Activated T-cell treated with anti-CD3 and anti-CD28 coated beads, Interleukin-2, amount 50 U/mL, for 4 hours (primary cell): Measurements from ENCODE around the gene NUP214. TPM values are rescaled to one million over a fixed set of nuclear protein-coding genes. Genes with fewer than 3 reads are reported as not detected.
A peak's percentile ranks its signal among the peaks of the same experiment; 100 is the strongest.
"Not testable (repeated sequence)": the region's sequence is repeated elsewhere in the genome, so short reads cannot be mapped to it uniquely, and the experiment has no call there.

Experiments
- ATAC-seq, 2 donors: fragments of 200-7000 bp; cut with Tn5 transposase; one replicate each; pipeline ENCODE4 v1.10.0; 2021
- DNase-seq: peaks from one replicate; pipeline ENCODE4 v3.0.0-alpha.2; 2020
- H3K27me3 Mint-ChIP-seq: one replicate; pipeline ENCODE4 v1.8.0; 2021; ENCODE audit warnings: low read depth, mixed read lengths
- H3K36me3 Mint-ChIP-seq: one replicate; pipeline ENCODE4 v1.8.0; 2022; ENCODE audit warnings: mixed read lengths; ENCODE audit not compliant: insufficient read depth
- H3K4me1 Mint-ChIP-seq: one replicate; pipeline ENCODE4 v1.8.0; 2021; ENCODE audit warnings: low read depth, mixed read lengths
- H3K4me3 Mint-ChIP-seq: one replicate; pipeline ENCODE4 v1.8.0; 2021; ENCODE audit warnings: mild to moderate bottlenecking, moderate library complexity, mixed read lengths
- H3K9me3 Mint-ChIP-seq: one replicate; pipeline ENCODE4 v1.8.0; 2021; ENCODE audit warnings: mixed read lengths
- total RNA-seq, 3 donors: library from RNA; stranded (reverse); gene quantifications; one replicate each; pipeline ENCODE4 v1.2.1, GENCODE V29; 2021

Gene NUP214
- total RNA-seq, 3 donors from 2014 or later: 69.7 to 78.6 (median 76.3) TPM

DNA sequence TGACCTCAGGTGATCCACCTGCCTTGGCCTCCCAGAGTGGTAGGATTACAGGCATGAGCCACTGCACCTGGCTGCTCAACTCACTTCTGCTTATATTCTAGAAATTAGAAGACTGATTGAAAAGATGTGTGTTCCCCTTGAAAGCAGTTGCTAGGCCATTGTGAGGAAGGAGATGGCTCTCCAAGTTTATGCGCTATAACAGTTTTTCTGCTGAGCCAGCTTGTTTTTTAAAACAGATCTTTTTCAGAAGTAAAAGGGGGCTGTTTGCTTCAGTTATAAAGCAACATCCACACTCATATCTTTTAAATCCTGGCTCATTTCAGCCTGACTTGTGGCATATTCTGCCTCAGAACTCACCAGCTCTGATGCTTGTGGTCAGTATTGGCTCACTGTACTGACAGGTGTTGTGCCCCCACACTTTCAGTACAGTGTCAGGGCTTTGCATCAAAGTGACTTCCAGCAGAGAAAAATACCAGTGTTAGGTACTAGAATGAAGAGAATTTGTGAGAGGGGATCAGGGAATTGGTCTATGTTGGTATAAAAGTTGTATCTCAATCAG is 49.4 kb downstream of the NUP214 start:
- Mint-ChIP-seq H3K4me3 (no peak overlapping the region), H3K36me3 (peaks cover 50% of the 10 kb centered on the region), H3K27me3 (no peaks in the 10 kb centered on the region), H3K4me1 (peaks cover 11% of the 10 kb centered on the region), H3K9me3 (no peaks in the 10 kb centered on the region)
- no peak for DNase-seq
- ATAC-seq: peak; percentile 33 to 39

DNA sequence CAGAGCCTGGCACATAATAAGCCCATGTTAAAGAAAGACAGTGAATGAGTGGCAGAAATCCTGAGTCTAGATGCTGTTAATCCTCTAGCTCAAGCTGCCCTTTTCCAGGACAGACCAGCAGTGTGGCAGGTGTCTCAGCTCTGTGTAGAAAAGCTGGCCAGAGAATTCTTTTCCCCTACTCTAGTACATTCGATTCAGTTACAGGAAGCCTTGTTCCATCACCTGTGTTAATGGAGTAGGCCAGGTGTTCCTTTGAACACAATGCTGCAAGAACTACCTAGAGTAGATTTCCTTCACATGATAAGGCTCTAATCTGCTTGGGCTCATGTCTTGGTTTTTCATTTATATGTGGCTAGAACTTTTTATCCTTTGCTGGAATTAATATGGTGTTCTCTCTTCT is 52.5 kb downstream of the NUP214 start:
- Mint-ChIP-seq H3K36me3 (peaks cover 53% of the 10 kb centered on the region), H3K9me3 (no peaks in the 10 kb centered on the region), H3K27me3 (no peaks in the 10 kb centered on the region), H3K4me1 (peaks cover 12% of the 10 kb centered on the region), H3K4me3 (no peak overlapping the region)
- DNase-seq: no peak
- ATAC-seq: no peak

DNA sequence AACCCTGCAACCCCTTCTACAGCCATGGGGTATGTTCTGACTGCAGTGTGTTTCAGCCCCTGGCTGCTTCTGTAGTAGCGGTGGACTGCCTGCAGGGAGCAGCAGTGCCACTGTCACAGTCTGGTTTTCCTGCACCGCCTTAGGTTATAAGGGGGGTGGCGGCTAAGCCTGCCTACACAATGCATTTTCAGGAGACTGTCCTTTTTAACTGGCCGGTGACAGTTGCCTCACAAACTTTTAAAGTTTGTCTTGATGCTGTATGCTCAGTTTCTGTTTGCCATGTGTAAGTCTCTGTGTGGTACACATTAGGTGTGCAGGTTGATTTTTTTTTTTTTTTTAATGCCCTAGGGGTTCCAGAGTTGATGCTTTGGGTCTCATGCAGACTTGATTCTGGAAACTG is 53.0 kb downstream of the NUP214 start:
- DNase-seq: peak; percentile 70
- H3K4me1 Mint-ChIP-seq: peaks cover 12% of the 10 kb centered on the region
- H3K27me3 Mint-ChIP-seq: no peaks in the 10 kb centered on the region
- H3K9me3 Mint-ChIP-seq: no peaks in the 10 kb centered on the region
- H3K4me3 Mint-ChIP-seq: no peak overlapping the region
- H3K36me3 Mint-ChIP-seq: peaks cover 53% of the 10 kb centered on the region
- ATAC-seq: peak; percentile 97 to 98

DNA sequence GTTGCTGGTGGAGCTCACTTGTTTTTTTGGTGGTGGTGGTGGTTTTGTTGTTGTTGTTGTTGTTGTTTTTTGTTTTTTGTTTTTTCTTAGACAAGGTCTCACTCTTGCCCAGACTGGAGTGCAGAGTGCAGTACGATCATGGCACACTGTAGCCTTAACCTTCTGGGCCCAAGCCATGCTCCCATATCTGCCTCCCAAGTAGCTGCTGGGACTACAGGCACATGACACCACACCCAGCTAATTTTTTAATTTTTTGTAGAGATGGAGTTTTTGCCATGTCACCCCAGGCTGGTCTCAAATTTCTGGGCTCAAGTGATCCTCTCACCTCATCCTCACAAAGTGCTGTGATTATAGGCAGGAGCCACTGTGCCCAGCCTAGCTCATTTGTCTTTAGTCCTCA is 53.5 kb downstream of the NUP214 start:
- peaks cover 52% of the 10 kb centered on the region for H3K36me3 Mint-ChIP-seq
- H3K9me3 Mint-ChIP-seq: no peaks in the 10 kb centered on the region
- DNase-seq: no peak
- H3K4me3 Mint-ChIP-seq: no peak overlapping the region
- H3K27me3 Mint-ChIP-seq: no peaks in the 10 kb centered on the region
- H3K4me1 Mint-ChIP-seq: peaks cover 12% of the 10 kb centered on the region
- ATAC-seq: no peak

DNA sequence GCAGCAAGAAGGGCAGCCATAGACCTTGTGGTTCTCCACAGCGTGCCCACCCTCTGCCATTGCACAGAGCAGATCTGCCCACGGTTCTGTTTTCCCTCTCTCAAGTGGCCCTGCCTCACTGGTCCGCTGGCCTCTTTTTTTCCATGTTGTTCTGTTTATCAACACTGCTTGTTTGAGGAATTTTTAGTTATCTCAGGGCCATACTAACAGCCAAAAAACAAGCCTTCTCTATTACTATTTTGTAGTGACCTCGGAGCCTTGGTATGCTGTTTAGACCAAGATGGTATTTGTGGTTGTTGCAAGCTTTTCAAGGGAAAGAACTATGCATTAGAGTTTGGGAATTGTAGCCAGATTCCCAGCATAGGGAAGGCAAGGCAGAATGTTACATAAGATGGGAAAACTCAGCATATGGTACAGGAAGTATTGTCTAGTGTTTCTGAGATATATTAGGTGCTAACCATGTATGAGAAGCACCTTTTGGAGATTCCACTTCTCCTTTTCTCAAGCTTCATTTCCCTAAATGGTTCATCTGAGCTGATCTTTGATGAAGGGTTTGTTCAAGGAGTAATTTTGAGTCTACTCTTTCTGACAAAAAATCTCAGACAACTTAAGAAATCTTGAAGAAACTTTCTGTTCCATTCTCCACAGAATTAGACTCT is 54.3 kb downstream of the NUP214 start:
- H3K4me1 Mint-ChIP-seq: peaks cover 12% of the 10 kb centered on the region
- no peak overlapping the region for H3K4me3 Mint-ChIP-seq
- peaks cover 50% of the 10 kb centered on the region for H3K36me3 Mint-ChIP-seq
- H3K9me3 Mint-ChIP-seq: no peaks in the 10 kb centered on the region
- DNase-seq (no peak), ATAC-seq (no peak)
- H3K27me3 Mint-ChIP-seq: no peaks in the 10 kb centered on the region

DNA sequence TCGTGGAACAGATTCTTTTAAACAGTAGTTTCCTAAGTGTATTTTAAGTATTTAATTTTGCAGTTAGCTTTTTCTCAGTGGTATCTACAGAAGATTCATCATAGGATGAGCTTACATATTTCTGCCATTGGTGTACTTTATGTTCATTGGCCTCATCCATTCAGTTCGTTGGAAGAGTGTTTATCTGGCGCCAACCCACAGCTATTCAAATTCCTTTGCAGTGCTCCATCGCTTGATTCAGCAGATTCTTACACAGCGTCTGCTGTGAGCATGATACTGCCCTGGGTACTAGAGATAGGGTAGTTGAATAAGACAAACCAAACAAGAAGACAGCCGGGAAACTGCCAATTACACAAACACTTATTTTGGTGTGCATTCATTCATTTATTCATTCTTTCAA is 55.1 kb downstream of the NUP214 start:
- Mint-ChIP-seq H3K4me1 (peaks cover 12% of the 10 kb centered on the region), H3K27me3 (no peaks in the 10 kb centered on the region), H3K36me3 (peaks cover 48% of the 10 kb centered on the region), H3K4me3 (no peak overlapping the region), H3K9me3 (no peaks in the 10 kb centered on the region)
- DNase-seq (no peak), ATAC-seq (no peak)

DNA sequence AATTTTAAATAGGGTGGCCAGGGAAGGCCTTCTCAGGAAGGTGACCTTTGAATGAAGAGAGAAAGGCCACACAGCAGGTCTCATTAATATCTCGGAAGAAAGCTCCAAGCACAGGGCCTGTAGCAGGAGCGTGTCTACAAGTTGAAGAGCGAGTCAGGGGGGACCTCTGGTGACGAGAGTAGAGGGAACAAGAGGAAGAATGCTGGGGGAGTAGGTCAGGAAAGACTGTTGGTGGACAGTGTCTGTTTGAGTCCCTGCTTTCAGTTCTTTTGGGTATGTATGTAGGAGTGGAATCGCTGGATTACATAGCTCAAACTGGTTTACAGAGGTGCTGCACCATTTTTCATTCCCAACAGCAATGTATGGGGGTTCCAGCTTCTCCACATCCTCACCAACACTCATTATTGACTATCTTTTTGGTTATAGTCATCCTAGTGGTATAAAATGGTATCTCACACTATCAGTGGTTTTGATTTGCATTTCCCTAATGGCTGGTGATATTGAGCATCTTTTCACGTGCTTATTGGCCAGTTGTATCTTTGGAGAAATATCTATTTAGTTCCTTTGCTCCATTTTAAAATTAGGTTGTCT is 55.8 kb downstream of the NUP214 start:
- Mint-ChIP-seq H3K36me3 (peaks cover 51% of the 10 kb centered on the region), H3K27me3 (no peaks in the 10 kb centered on the region), H3K9me3 (no peaks in the 10 kb centered on the region), H3K4me3 (no peak overlapping the region), H3K4me1 (peaks cover 12% of the 10 kb centered on the region)
- no peak for DNase-seq
- peak in 1 of 2 donors; percentile 43 for ATAC-seq

DNA sequence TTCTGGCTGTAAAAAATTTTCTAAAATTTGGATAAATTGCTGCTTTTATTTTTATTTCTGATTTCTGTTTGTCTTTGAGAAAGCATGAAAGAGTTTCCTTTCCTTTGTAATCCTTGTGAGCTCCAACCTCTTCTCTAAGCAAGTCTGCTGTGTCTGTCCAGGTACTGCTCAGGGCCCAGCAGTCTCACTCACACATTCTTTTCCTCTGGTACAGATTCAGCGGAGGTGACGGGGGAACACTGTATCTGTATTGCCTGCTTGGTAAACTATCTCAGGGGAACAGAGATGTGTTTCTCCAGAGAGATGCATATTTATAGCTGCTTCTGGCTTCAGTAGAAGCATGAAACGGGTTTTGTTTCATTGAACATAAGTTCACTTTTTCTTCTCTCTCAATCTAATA is 60.5 kb downstream of the NUP214 start:
- ATAC-seq: no peak
- peaks cover 55% of the 10 kb centered on the region for H3K36me3 Mint-ChIP-seq
- H3K4me3 Mint-ChIP-seq: no peak overlapping the region
- H3K9me3 Mint-ChIP-seq: no peaks in the 10 kb centered on the region
- H3K27me3 Mint-ChIP-seq: no peaks in the 10 kb centered on the region
- no peak for DNase-seq
- peaks cover 2% of the 10 kb centered on the region for H3K4me1 Mint-ChIP-seq

DNA sequence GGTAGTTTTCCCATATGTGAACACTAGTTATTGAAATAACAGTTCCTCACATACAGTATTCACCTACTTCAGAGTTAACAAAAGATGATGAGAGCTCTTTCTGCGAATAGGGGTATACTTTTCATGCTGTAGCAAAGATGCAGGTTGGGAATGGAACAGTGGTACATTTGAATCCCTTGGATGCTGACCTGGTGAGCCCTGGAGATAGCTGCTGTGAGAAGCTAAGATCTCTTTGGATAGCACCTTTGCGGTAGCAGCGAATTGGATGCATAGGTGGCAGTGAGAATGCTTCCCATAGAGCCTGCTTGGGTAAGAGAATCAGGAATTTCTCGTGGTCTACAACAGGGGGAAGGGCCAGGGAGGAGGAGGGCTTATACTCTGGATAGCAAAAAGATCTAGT is 61.2 kb downstream of the NUP214 start:
- ATAC-seq (no peak), DNase-seq (no peak)
- Mint-ChIP-seq H3K36me3 (peaks cover 53% of the 10 kb centered on the region), H3K4me1 (peaks cover 2% of the 10 kb centered on the region), H3K9me3 (no peaks in the 10 kb centered on the region), H3K27me3 (no peaks in the 10 kb centered on the region), H3K4me3 (no peak overlapping the region)

DNA sequence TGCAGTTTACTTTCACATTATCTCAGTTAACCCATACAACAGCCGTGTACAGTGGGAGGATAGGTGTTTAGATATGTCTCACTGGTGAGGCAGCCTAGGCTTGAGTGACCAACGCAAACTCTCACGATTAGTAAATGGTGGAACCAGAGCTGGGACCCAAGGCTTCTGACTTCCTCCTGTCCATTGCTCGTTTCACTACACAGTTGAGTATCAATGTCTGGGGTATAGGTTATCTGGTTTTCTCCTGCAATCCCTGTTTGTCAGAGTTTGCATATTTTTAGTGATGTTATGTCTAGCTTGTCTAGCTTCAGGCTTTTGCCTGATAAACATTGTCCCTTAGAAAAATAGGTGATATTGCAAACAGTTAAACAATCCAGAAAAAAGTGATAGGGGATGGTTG is 62.6 kb downstream of the NUP214 start:
- ATAC-seq (no peak), DNase-seq (no peak)
- Mint-ChIP-seq H3K27me3 (no peaks in the 10 kb centered on the region), H3K4me1 (no peaks in the 10 kb centered on the region), H3K9me3 (no peaks in the 10 kb centered on the region), H3K36me3 (peaks cover 44% of the 10 kb centered on the region), H3K4me3 (no peak overlapping the region)

DNA sequence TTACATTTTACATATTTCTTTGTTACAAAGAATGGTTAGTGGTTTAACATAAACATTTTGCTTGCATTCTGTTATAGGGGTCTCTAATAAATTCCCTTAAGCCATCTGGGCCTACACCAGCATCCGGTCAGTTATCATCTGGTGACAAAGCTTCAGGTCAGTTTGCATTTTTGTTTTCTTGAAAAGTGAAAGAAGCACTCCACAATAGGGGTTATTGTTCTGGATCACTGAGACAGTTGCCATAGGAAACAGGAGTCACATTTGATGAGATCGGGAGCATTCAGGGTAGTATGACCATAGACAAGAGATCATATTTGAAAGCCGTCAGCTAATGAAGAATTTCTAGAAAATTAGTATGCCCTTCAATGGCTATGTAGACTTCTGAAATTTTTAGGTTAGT is 63.6 kb downstream of the NUP214 start:
- no peaks in the 10 kb centered on the region for H3K4me1 Mint-ChIP-seq
- DNase-seq (no peak), ATAC-seq (no peak)
- peaks cover 47% of the 10 kb centered on the region for H3K36me3 Mint-ChIP-seq
- no peaks in the 10 kb centered on the region for H3K9me3 Mint-ChIP-seq
- H3K27me3 Mint-ChIP-seq: no peaks in the 10 kb centered on the region
- H3K4me3 Mint-ChIP-seq: no peak overlapping the region

DNA sequence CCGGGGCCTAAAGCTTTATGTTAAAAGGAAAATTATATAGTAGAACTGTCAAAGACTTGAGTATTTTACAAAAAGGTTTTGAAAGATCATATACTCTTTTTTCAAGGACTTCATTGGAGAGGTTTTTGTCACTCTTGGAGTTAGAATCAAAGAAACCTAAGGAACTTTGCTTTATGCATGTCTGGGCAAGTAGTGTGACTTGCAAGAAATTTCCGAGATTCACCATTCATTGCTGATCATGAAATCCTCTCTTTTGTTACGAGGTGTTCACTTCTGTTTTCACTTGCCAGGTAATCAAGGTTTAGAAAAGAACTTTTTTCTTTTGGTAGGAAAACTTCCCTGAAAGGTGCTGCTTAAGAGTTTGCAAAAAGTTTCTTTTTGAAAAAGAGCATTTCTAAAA is 64.8 kb downstream of the NUP214 start:
- H3K9me3 Mint-ChIP-seq: no peaks in the 10 kb centered on the region
- DNase-seq: no peak
- peaks cover 52% of the 10 kb centered on the region for H3K36me3 Mint-ChIP-seq
- H3K27me3 Mint-ChIP-seq: no peaks in the 10 kb centered on the region
- H3K4me3 Mint-ChIP-seq: no peak overlapping the region
- no peak for ATAC-seq
- no peaks in the 10 kb centered on the region for H3K4me1 Mint-ChIP-seq

DNA sequence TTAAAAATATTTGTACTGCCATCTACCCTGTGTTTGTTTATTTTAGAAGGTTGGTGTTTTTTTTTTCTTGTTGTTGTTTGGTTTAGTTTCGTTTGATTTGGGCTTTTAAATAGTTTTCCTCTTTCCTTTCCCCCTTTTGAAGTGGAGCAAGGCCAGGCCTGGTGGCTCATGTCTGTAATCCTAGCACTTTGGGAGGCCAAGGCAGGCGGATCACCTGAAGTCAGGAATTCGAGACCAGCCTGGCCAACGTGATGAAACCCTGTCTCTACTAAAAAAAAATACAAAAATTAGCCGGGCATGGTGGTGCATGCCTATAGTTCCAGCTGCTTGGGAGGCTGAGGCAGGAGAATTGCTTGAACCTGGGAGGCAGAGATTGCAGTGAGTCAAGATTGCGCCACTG is 65.6 kb downstream of the NUP214 start:
- H3K36me3 Mint-ChIP-seq: peaks cover 50% of the 10 kb centered on the region

DNA sequence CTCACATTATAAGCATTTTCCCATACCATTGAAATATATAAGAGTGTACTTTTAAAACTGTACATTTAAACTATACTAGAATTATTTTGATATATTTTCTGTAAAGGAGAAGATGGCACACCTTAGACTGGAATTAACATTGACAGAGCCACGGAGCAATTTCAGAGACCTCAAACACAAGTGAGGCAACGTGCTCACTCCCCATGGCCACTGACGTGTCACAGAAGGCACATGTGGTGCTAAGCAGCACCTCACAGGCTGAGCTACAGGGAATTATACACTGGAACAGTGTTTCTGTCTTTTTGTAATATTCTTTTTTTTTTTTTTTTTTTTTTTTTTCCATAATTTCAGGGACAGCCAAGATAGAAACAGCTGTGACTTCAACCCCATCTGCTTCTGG is 66.5 kb downstream of the NUP214 start:
- ATAC-seq (no peak), DNase-seq (no peak)
- Mint-ChIP-seq H3K4me1 (no peaks in the 10 kb centered on the region), H3K9me3 (no peaks in the 10 kb centered on the region), H3K4me3 (no peak overlapping the region), H3K27me3 (no peaks in the 10 kb centered on the region), H3K36me3 (peaks cover 42% of the 10 kb centered on the region)

More for the DNA sequence above, 65.6 kb downstream of the NUP214 start:
- H3K27me3 Mint-ChIP-seq, DNase-seq, H3K4me1 Mint-ChIP-seq, H3K4me3 Mint-ChIP-seq, H3K9me3 Mint-ChIP-seq, ATAC-seq: not testable (repeated sequence)

DNA sequence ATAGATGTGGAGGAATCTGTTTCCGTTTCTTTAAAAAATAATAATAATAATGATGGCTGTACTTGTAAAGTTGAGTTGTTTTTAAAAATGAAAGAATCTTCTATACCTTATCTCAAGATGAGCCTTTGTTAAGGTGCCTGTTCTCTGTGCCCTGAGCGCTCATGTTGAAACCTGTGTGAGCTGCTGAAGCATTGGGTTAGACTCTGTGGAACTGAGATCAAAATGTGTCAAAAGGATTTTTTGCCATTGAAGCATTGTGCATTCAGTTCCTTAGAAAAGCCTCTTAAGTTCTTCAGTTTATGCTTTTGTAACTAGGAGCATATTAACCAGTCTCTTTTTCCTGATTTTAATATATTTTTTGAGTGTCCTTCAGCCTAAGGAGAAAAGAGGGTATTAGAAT is 67.7 kb downstream of the NUP214 start:
- H3K36me3 Mint-ChIP-seq: peaks cover 45% of the 10 kb centered on the region
- H3K9me3 Mint-ChIP-seq: no peaks in the 10 kb centered on the region
- H3K4me1 Mint-ChIP-seq: no peaks in the 10 kb centered on the region
- DNase-seq (no peak), ATAC-seq (no peak)
- H3K4me3 Mint-ChIP-seq: no peak overlapping the region
- no peaks in the 10 kb centered on the region for H3K27me3 Mint-ChIP-seq
